Suprapubic skin (tissue), 4 donors: ENCODE results near the gene HOXD12.

Source experiments
- CTCF ChIP-seq, 2 donors: fragments of 200-600 bp in 1 of 2; fragments of 450-650 bp in 1 of 2; sonication (generic) in 1 of 2; IDR thresholded peaks; one replicate each; pipeline ENCODE4 v1.5.1; 2016 to 2019; ENCODE audit warnings: antibody characterized with exemption in 2 of 2, mild to moderate bottlenecking in 1 of 2, moderate library complexity in 1 of 2
- EP300 ChIP-seq: sonication (generic); formaldehyde crosslinking; IDR thresholded peaks from one replicate; pipeline ENCODE4 v1.6.1; 2017; ENCODE audit warnings: antibody characterized with exemption
- POLR2AphosphoS5 ChIP-seq, 3 donors: sonication (generic); formaldehyde crosslinking; IDR thresholded peaks; one replicate each; pipeline ENCODE4 v1.6.1; 2017; ENCODE audit warnings: antibody characterized with exemption in 3 of 3

- no peak for TF ChIP-seq EP300
- TF ChIP-seq CTCF (IDR thresholded peaks at IDR 0.05): no peak
- TF ChIP-seq POLR2AphosphoS5 (IDR thresholded peaks at IDR 0.05): no peak
These were observed 40.3 kb downstream of the HOXD12 start for GRCh38 chr2:176139661-176140512.
